IMR-90 (cell line): ENCODE data around the gene SNCA. TPM values are rescaled to one million over a fixed set of nuclear protein-coding genes. Genes with fewer than 3 reads are reported as not detected.
A peak's percentile ranks its signal among the peaks of the same experiment; 100 is the strongest.

Experiments used
- ATAC-seq: fragments of 200-7000 bp; cut with Tn5 transposase; 2 replicates; pipeline ENCODE4 v1.9.1; 2020; ENCODE audit warnings: low read depth, mild to moderate bottlenecking, moderate library complexity
- BruUV-seq: library from RNA; stranded (reverse); fragments of 400-500 nt; replicated peaks from 2 replicates; lab custom pipeline; 2021; lab: Mats Ljungman, UMichigan
- CTCF ChIA-PET: fragments of 300-600 bp; formaldehyde crosslinking; extraction: SDS; loops from one replicate; lab custom pipeline; 2021; ENCODE audit warnings: antibody characterized with exemption; lab: Yijun Ruan, JAX
- POLR2A ChIA-PET: fragments of 300-600 bp; sonication (Branson Sonifier 250); formaldehyde crosslinking; loops from one replicate; lab custom pipeline; 2022; ENCODE audit warnings: antibody characterized with exemption; ENCODE audit not compliant: unreplicated experiment; lab: Charles Lee
- DNase-seq: peaks from one replicate; pipeline ENCODE4 v3.0.0; 2013
- H2AFZ ChIP-seq: replicated peaks from 2 replicates; pipeline ENCODE3; 2013; ENCODE audit warnings: low read length, mild to moderate bottlenecking; ENCODE audit not compliant: poor library complexity
- H2AK5ac ChIP-seq: 2 replicates; pipeline ENCODE4 v1.6.1; 2013; ENCODE audit warnings: low read depth, low read length, inconsistent platforms
- H2AK9ac ChIP-seq: replicated peaks from 2 replicates; pipeline ENCODE3; 2013; ENCODE audit warnings: mild to moderate bottlenecking, low read depth, low read length, moderate library complexity; ENCODE audit not compliant: poor library complexity
- H2BK120ac ChIP-seq: 2 replicates; pipeline ENCODE4 v1.6.1; 2013; ENCODE audit warnings: low read depth, low read length, inconsistent platforms
- H2BK15ac ChIP-seq: 3 replicates; pipeline ENCODE4 v1.6.1; 2013; ENCODE audit warnings: low read depth, low read length, inconsistent platforms
- H2BK20ac ChIP-seq: 2 replicates; pipeline ENCODE4 v1.6.1; 2013; ENCODE audit warnings: low read depth, mild to moderate bottlenecking, inconsistent platforms, low read length, moderate library complexity
- H2BK5ac ChIP-seq: 2 replicates; pipeline ENCODE4 v1.6.1; 2013; ENCODE audit warnings: mild to moderate bottlenecking, low read depth, low read length, inconsistent platforms; ENCODE audit not compliant: poor library complexity, severe bottlenecking
- H3K14ac ChIP-seq: replicated peaks from 2 replicates; pipeline ENCODE4 v1.6.1; 2013; ENCODE audit warnings: low read depth, low read length, inconsistent platforms
- H3K18ac ChIP-seq: 2 replicates; pipeline ENCODE4 v1.6.1; 2013; ENCODE audit warnings: low read depth, low read length, control low read depth
- H3K23ac ChIP-seq: 2 replicates; pipeline ENCODE4 v1.6.1; 2013; ENCODE audit warnings: low read depth, low read length, inconsistent platforms
- H3K27ac ChIP-seq: 2 replicates; pipeline ENCODE4 v1.5.1; 2013; ENCODE audit warnings: mild to moderate bottlenecking, control low read depth, low read length; ENCODE audit not compliant: insufficient read depth
- H3K27me3 ChIP-seq: 2 replicates; pipeline ENCODE4 v1.6.1; 2013; ENCODE audit warnings: low read length; ENCODE audit not compliant: control insufficient read depth, insufficient read depth
- H3K36me3 ChIP-seq: 2 replicates; pipeline ENCODE4 v1.6.1; 2013; ENCODE audit warnings: low read length, mixed read lengths; ENCODE audit not compliant: control insufficient read depth, insufficient read depth
- H3K4ac ChIP-seq: 2 replicates; pipeline ENCODE4 v1.6.1; 2013; ENCODE audit warnings: low read depth, low read length, inconsistent platforms
- H3K4me1 ChIP-seq: 2 replicates; pipeline ENCODE4 v1.6.1; 2013; ENCODE audit warnings: low read length, mixed read lengths; ENCODE audit not compliant: control insufficient read depth, insufficient read depth
- H3K4me2 ChIP-seq: 2 replicates; pipeline ENCODE4 v1.6.1; 2013; ENCODE audit warnings: low read depth, mild to moderate bottlenecking, control low read depth, low read length, moderate library complexity
- H3K4me3 ChIP-seq: 2 replicates; pipeline ENCODE4 v1.5.1; 2013; ENCODE audit warnings: low read depth, mild to moderate bottlenecking, control low read depth, low read length, moderate library complexity; ENCODE audit not compliant: insufficient read depth
- H3K56ac ChIP-seq: 2 replicates; pipeline ENCODE4 v1.6.1; 2013; ENCODE audit warnings: low read length, inconsistent platforms; ENCODE audit not compliant: insufficient read depth; ENCODE audit errors: extremely low read depth
- H3K79me1 ChIP-seq, 2 experiments: 2 replicates each; pipeline ENCODE4 v1.6.1; 2013; ENCODE audit warnings: low read length in 2 of 2, inconsistent platforms in 1 of 2, low read depth in 1 of 2
- H3K9ac ChIP-seq: 2 replicates; pipeline ENCODE4 v1.6.1; 2013; ENCODE audit warnings: low read depth, low read length, control low read depth
- H3K9me1 ChIP-seq: 2 replicates; pipeline ENCODE4 v1.6.1; 2013; ENCODE audit warnings: low read length, inconsistent platforms; ENCODE audit not compliant: insufficient read depth
- H3K9me3 ChIP-seq: 2 replicates; pipeline ENCODE4 v1.6.1; 2013; ENCODE audit warnings: low read length; ENCODE audit not compliant: control insufficient read depth, insufficient read depth
- H4K20me1 ChIP-seq: 2 replicates; pipeline ENCODE4 v1.6.1; 2013; ENCODE audit warnings: low read length, inconsistent platforms; ENCODE audit not compliant: insufficient read depth
- H4K5ac ChIP-seq: 2 replicates; pipeline ENCODE4 v1.6.1; 2013; ENCODE audit warnings: mild to moderate bottlenecking, low read depth, low read length, control low read depth
- H4K8ac ChIP-seq, 2 experiments: 2 replicates each; pipeline ENCODE4 v1.6.1; 2013; ENCODE audit warnings: low read depth in 2 of 2, low read length in 2 of 2, control low read depth in 1 of 2, inconsistent platforms in 1 of 2
- H4K91ac ChIP-seq: 2 replicates; pipeline ENCODE4 v1.6.1; 2013; ENCODE audit warnings: low read depth, low read length, inconsistent platforms; ENCODE audit not compliant: insufficient read depth
- CEBPB ChIP-seq: IDR thresholded peaks from 2 replicates; pipeline ENCODE4 v1.6.1; 2012; ENCODE audit warnings: low read depth, low read length, improper control_type of control experiment
- CHD1 ChIP-seq: IDR thresholded peaks from 2 replicates; pipeline ENCODE4 v1.6.1; 2012; ENCODE audit warnings: low read depth, low read length, improper control_type of control experiment
- MAFK ChIP-seq: IDR thresholded peaks from 2 replicates; pipeline ENCODE4 v1.6.1; 2012; ENCODE audit warnings: low read depth, low read length, improper control_type of control experiment
- MAZ ChIP-seq: IDR thresholded peaks from 2 replicates; pipeline ENCODE4 v1.6.1; 2012; ENCODE audit warnings: low read depth, mild to moderate bottlenecking, low read length, improper control_type of control experiment, moderate library complexity, borderline replicate concordance
- dilution Hi-C: fragments of 300-500 bp; cut with HindIII; formaldehyde crosslinking; loops from one replicate; pipeline ENCODE4 v1.14.3; 2018; ENCODE audit warnings: low sequenced_read_pairs; ENCODE audit not compliant: unreplicated experiment
- in situ Hi-C: fragments of 300-500 bp; cut with MboI; formaldehyde crosslinking; loops from 3 replicates; pipeline ENCODE4 v1.14.3; 2019; ENCODE audit warnings: low sequenced_read_pairs, inconsistent platforms, mixed read lengths
- intact Hi-C: fragments of 100-400 bp; cut with micrococcal nuclease; formaldehyde crosslinking; loops from 2 replicates; pipeline ENCODE4 v1.10.0; 2022
- polyA plus RNA-seq, 3 experiments: library from polyadenylated mRNA; depleted of rRNA; stranded (reverse); fragments of >200 nt; gene quantifications; 2 replicates each; pipeline ENCODE4 v1.2.3, GENCODE V29; 2012; ENCODE audit warnings: low replicate concordance in 1 of 3
- total RNA-seq: library from RNA; depleted of rRNA; stranded (reverse); fragments of >200 nt; gene quantifications from 2 replicates; pipeline ENCODE4 v1.2.3, GENCODE V29; 2012

The SNCA gene
- total and polyA plus RNA-seq, 2 of the 4 experiments (the other 2 are of a cell fraction) = 0.36 to 0.46 TPM

GRCh38 chr4:89823416-89823815 lies 13.5 kb downstream of the SNCA start:
- H3K4me1 ChIP-seq = no peaks in the 10 kb centered on the region
- H2BK5ac ChIP-seq = no peak overlapping the region
- H3K27me3 ChIP-seq = no peaks in the 10 kb centered on the region
- no peak overlapping the region for H4K91ac ChIP-seq
- no peaks in the 10 kb centered on the region for H3K9me1 ChIP-seq
- H4K20me1 ChIP-seq = no peaks in the 10 kb centered on the region
- BruUV-seq = no TSS peak
- peak; percentile 76 for ATAC-seq
- no peak overlapping the region for H3K56ac ChIP-seq
- H3K4ac ChIP-seq = no peak overlapping the region
- no peaks in the 10 kb centered on the region for H3K79me1 ChIP-seq
- peak; percentile 11 for DNase-seq
- no peak overlapping the region for H3K9ac ChIP-seq
- no peak overlapping the region for H2AK5ac ChIP-seq
- H2BK15ac ChIP-seq = no peak overlapping the region
- no peak overlapping the region for H2AK9ac ChIP-seq
- H3K18ac ChIP-seq = no peak overlapping the region
- H3K4me3 ChIP-seq = no peak overlapping the region
- H3K36me3 ChIP-seq = no peaks in the 10 kb centered on the region
- H4K8ac ChIP-seq = no peak overlapping the region
- no peak overlapping the region for H3K27ac ChIP-seq
- H2BK120ac ChIP-seq = no peak overlapping the region
- no peak overlapping the region for H2BK20ac ChIP-seq
- CTCF ChIA-PET = no interaction called here
- in situ Hi-C loops = no loop called here
- POLR2A ChIA-PET = no interaction called here
- no peak overlapping the region for H3K14ac ChIP-seq
- H3K4me2 ChIP-seq = peak overlapping the region; percentile 13; the same call in 1 of the 2 replicates
- H4K5ac ChIP-seq = no peak overlapping the region
- no peaks in the 10 kb centered on the region for H3K9me3 ChIP-seq
- no peak for TF ChIP-seq MAZ
- no peak for TF ChIP-seq MAFK
- TF ChIP-seq CHD1 = no peak
- TF ChIP-seq CEBPB = no peak
- intact Hi-C loops = no loop called here
- dilution Hi-C loops = no loop called here
- no peak overlapping the region for H2AFZ ChIP-seq
- H3K23ac ChIP-seq = no peak overlapping the region
